HG03097 (cell line): ENCODE results near the gene MGAT5.
A peak's percentile ranks its signal among the peaks of the same experiment; 100 is the strongest.

ENCODE experiments used
- ATAC-seq: cut with Tn5 transposase; IDR thresholded peaks from one replicate; pipeline ENCODE4 v1.9.1; 2021; ENCODE audit not compliant: unreplicated experiment, low FRiP score

Gene MGAT5

GRCh38 chr2:134386310-134386709 lies 132.4 kb downstream of the MGAT5 start:
- no peak for ATAC-seq

GRCh38 chr2:134389381-134389780 lies 135.5 kb downstream of the MGAT5 start:
- no peak for ATAC-seq

- ATAC-seq = peak; percentile 52
Observed at GRCh38 chr2:134391751-134392160, 137.9 kb downstream of the MGAT5 start.

- ATAC-seq = no peak
Observed at GRCh38 chr2:134392442-134393074, 138.7 kb downstream of the MGAT5 start.

- no peak for ATAC-seq
Observed at GRCh38 chr2:134393075-134393461, 139.2 kb downstream of the MGAT5 start.

- no peak for ATAC-seq
Observed at GRCh38 chr2:134395779-134396178, 141.9 kb downstream of the MGAT5 start.

GRCh38 chr2:134396493-134396892 lies 142.6 kb downstream of the MGAT5 start:
- ATAC-seq = no peak

GRCh38 chr2:134397146-134397896 lies 143.4 kb downstream of the MGAT5 start:
- ATAC-seq = no peak

- no peak for ATAC-seq
Observed at GRCh38 chr2:134398300-134398699, 144.4 kb downstream of the MGAT5 start.

GRCh38 chr2:134399096-134399495 lies 145.2 kb downstream of the MGAT5 start:
- ATAC-seq = no peak

GRCh38 chr2:134401081-134401497 lies 147.2 kb downstream of the MGAT5 start:
- ATAC-seq = no peak

- ATAC-seq = no peak
Observed at GRCh38 chr2:134401789-134402188, 147.9 kb downstream of the MGAT5 start.

GRCh38 chr2:134402410-134402809 lies 148.5 kb downstream of the MGAT5 start:
- ATAC-seq = no peak

GRCh38 chr2:134405611-134406081 lies 151.8 kb downstream of the MGAT5 start:
- ATAC-seq = no peak

GRCh38 chr2:134406311-134406710 lies 152.4 kb downstream of the MGAT5 start:
- ATAC-seq = no peak

- ATAC-seq = no peak
Observed at GRCh38 chr2:134406736-134407135, 152.9 kb downstream of the MGAT5 start.

- no peak for ATAC-seq
Observed at GRCh38 chr2:134407154-134407890, 153.4 kb downstream of the MGAT5 start.

- no peak for ATAC-seq
Observed at GRCh38 chr2:134408386-134408785, 154.5 kb downstream of the MGAT5 start.

- no peak for ATAC-seq
Observed at GRCh38 chr2:134408791-134409190, 154.9 kb downstream of the MGAT5 start.

- ATAC-seq = no peak
Observed at GRCh38 chr2:134410006-134410405, 156.1 kb downstream of the MGAT5 start.

GRCh38 chr2:134410831-134411231 lies 157.0 kb downstream of the MGAT5 start:
- ATAC-seq = no peak
